H1 (cell line): ENCODE data around the gene CHST8. TPM values are rescaled to one million over a fixed set of nuclear protein-coding genes. Genes with fewer than 3 reads are reported as not detected.

Experiments used
- CTCF ChIA-PET: fragments of 300-600 bp; sonication (Branson Sonifier 250); formaldehyde crosslinking; loops from one replicate; lab custom pipeline; 2021; ENCODE audit not compliant: partially characterized antibody; lab: Charles Lee
- POLR2A ChIA-PET: fragments of 300-600 bp; sonication (Branson Sonifier 250); formaldehyde crosslinking; loops from one replicate; lab custom pipeline; 2021; ENCODE audit warnings: inconsistent platforms; ENCODE audit not compliant: partially characterized antibody; lab: Charles Lee
- DNase-seq, 2 experiments: peaks; one replicate each; pipeline versions ENCODE4 v3.0.0 to v3.0.0-alpha.2; 2010 to 2022; ENCODE audit warnings: low spot score in 2 of 2, low read depth in 1 of 2, mixed read lengths in 1 of 2
- FAIRE-seq: peaks from 2 replicates; lab custom pipeline; 2011; peaks lifted over from hg19 to GRCh38; lab: Jason Lieb, UNC
- H2AFZ ChIP-seq: 2 replicates; pipeline ENCODE4 v1.8.1; 2012; ENCODE audit warnings: low read length, inconsistent platforms
- H2AK5ac ChIP-seq: 2 replicates; pipeline ENCODE4 v1.6.1; 2013; ENCODE audit warnings: low read depth, low read length
- H2BK120ac ChIP-seq: replicated peaks from 2 replicates; pipeline ENCODE3; 2013; ENCODE audit warnings: low read depth, low read length, inconsistent platforms
- H2BK12ac ChIP-seq: 2 replicates; pipeline ENCODE4 v1.6.1; 2013; ENCODE audit warnings: low read depth, low read length
- H2BK15ac ChIP-seq: 2 replicates; pipeline ENCODE4 v1.6.1; 2013; ENCODE audit warnings: low read length
- H2BK20ac ChIP-seq: 2 replicates; pipeline ENCODE4 v1.6.1; 2013; ENCODE audit warnings: low read length
- H2BK5ac ChIP-seq: 2 replicates; pipeline ENCODE4 v1.6.1; 2013; ENCODE audit warnings: low read depth, low read length
- H3K14ac ChIP-seq: 2 replicates; pipeline ENCODE4 v1.6.1; 2013; ENCODE audit warnings: inconsistent platforms; ENCODE audit not compliant: insufficient read length
- H3K18ac ChIP-seq: 2 replicates; pipeline ENCODE4 v1.6.1; 2013; ENCODE audit warnings: low read length; ENCODE audit errors: extremely low read depth
- H3K23ac ChIP-seq: 2 replicates; pipeline ENCODE4 v1.6.1; 2013; ENCODE audit warnings: inconsistent platforms; ENCODE audit not compliant: insufficient read length
- H3K23me2 ChIP-seq: 2 replicates; pipeline ENCODE4 v1.6.1; 2013; ENCODE audit warnings: low read depth, low read length
- H3K27ac ChIP-seq: 2 replicates; pipeline ENCODE4 v1.6.1; 2011; ENCODE audit warnings: low read depth, low read length, inconsistent platforms
- H3K27me3 ChIP-seq, 4 experiments: replicated peaks in 1 of 4; 1 replicate in 1 of 4; 2 replicates in 3 of 4; pipeline versions ENCODE4 v1.6.1 to v1.8.1; 2011 to 2013; ENCODE audit warnings: low read length in 3 of 4, mild to moderate bottlenecking in 3 of 4, inconsistent platforms in 2 of 4, mixed read lengths in 2 of 4, moderate library complexity in 1 of 4; ENCODE audit not compliant: control insufficient read depth in 3 of 4, insufficient read depth in 3 of 4; ENCODE audit errors: extremely low read depth in 1 of 4
- H3K36me3 ChIP-seq, 4 experiments: 2 replicates each; pipeline versions ENCODE4 v1.6.1 to v1.8.1; 2011 to 2013; ENCODE audit warnings: mild to moderate bottlenecking in 4 of 4, low read length in 3 of 4, moderate library complexity in 2 of 4, control low read depth in 1 of 4, inconsistent platforms in 1 of 4; ENCODE audit not compliant: insufficient read depth in 4 of 4, control insufficient read depth in 2 of 4
- H3K4ac ChIP-seq: replicated peaks from 2 replicates; pipeline ENCODE3; 2013; ENCODE audit warnings: low read length, low read depth, mixed read lengths, inconsistent platforms; ENCODE audit not compliant: insufficient read length
- H3K4me1 ChIP-seq, 4 experiments: replicated peaks in 1 of 4; 1 replicate in 1 of 4; 2 replicates in 3 of 4; pipeline versions ENCODE4 v1.6.1 to v1.8.1; 2011 to 2013; ENCODE audit warnings: low read length in 3 of 4, inconsistent platforms in 2 of 4, mixed read lengths in 1 of 4; ENCODE audit not compliant: insufficient read depth in 4 of 4, control insufficient read depth in 3 of 4
- H3K4me2 ChIP-seq, 2 experiments: 2 replicates each; pipeline versions ENCODE4 v1.6.1 to v1.8.1; 2011 to 2013; ENCODE audit warnings: low read depth in 2 of 2, low read length in 2 of 2, control low read depth in 1 of 2, inconsistent platforms in 1 of 2, mild to moderate bottlenecking in 1 of 2; ENCODE audit not compliant: insufficient read depth in 1 of 2
- H3K4me3 ChIP-seq, 4 experiments: fragments of 200-600, 300-600 bp in 1 of 4; sonication (generic), shearing (Covaris generic), sonication (Bioruptor Twin) in 1 of 4; 2 replicates each; pipeline versions ENCODE4 v1.5.1 to v1.8.1; 2011 to 2016; ENCODE audit warnings: low read length in 4 of 4, low read depth in 3 of 4, control low read depth in 2 of 4, inconsistent platforms in 2 of 4, mild to moderate bottlenecking in 2 of 4, mixed read lengths in 1 of 4, moderate library complexity in 1 of 4; ENCODE audit not compliant: insufficient read depth in 2 of 4; ENCODE audit errors: extremely low read depth in 1 of 4
- H3K56ac ChIP-seq: replicated peaks from 2 replicates; pipeline ENCODE3; 2013; ENCODE audit warnings: low read depth, mild to moderate bottlenecking, mixed read lengths, low read length, inconsistent platforms; ENCODE audit not compliant: insufficient read length
- H3K79me1 ChIP-seq: 2 replicates; pipeline ENCODE4 v1.6.1; 2013; ENCODE audit warnings: low read depth, low read length, control low read depth
- H3K79me2 ChIP-seq, 2 experiments: 2 replicates each; pipeline versions ENCODE4 v1.6.1 to v1.8.1; 2012 to 2013; ENCODE audit warnings: low read length in 2 of 2, mild to moderate bottlenecking in 2 of 2, inconsistent platforms in 1 of 2; ENCODE audit not compliant: insufficient read depth in 2 of 2, control insufficient read depth in 1 of 2
- H3K9ac ChIP-seq, 4 experiments: replicated peaks in 1 of 4; 1 replicate in 1 of 4; 2 replicates in 3 of 4; pipeline versions ENCODE4 v1.6.1 to v1.8.1; 2011 to 2013; ENCODE audit warnings: low read depth in 3 of 4, low read length in 3 of 4, control low read depth in 2 of 4, mild to moderate bottlenecking in 2 of 4, moderate library complexity in 2 of 4, inconsistent platforms in 1 of 4; ENCODE audit errors: extremely low read depth in 1 of 4
- H3K9me3 ChIP-seq, 2 experiments: 2 replicates each; pipeline versions ENCODE4 v1.6.1 to v1.8.1; 2012 to 2013; ENCODE audit warnings: mild to moderate bottlenecking in 2 of 2, moderate library complexity in 2 of 2, control low read depth in 1 of 2, inconsistent platforms in 1 of 2, low read depth in 1 of 2, low read length in 1 of 2, mixed read lengths in 1 of 2; ENCODE audit not compliant: insufficient read depth in 2 of 2
- H4K20me1 ChIP-seq, 2 experiments: replicated peaks in 1 of 2; 2 replicates each; pipeline versions ENCODE3 to v1.8.1; 2011 to 2013; ENCODE audit warnings: inconsistent platforms in 2 of 2, low read length in 2 of 2, mild to moderate bottlenecking in 1 of 2; ENCODE audit not compliant: insufficient read depth in 2 of 2, control insufficient read depth in 1 of 2
- H4K5ac ChIP-seq: 2 replicates; pipeline ENCODE4 v1.6.1; 2013; ENCODE audit warnings: low read length, low read depth, mixed read lengths, inconsistent platforms; ENCODE audit not compliant: insufficient read length
- H4K8ac ChIP-seq: 2 replicates; pipeline ENCODE4 v1.8.0; 2013; ENCODE audit warnings: mild to moderate bottlenecking, moderate library complexity, low read length, inconsistent platforms; ENCODE audit not compliant: insufficient read depth; ENCODE audit errors: extremely low read depth
- H4K91ac ChIP-seq: replicated peaks from 2 replicates; pipeline ENCODE3; 2013; ENCODE audit warnings: low read length, mixed read lengths, inconsistent platforms; ENCODE audit not compliant: insufficient read length
- CREB1 ChIP-seq: IDR thresholded peaks from 2 replicates; pipeline ENCODE4 v1.6.1; 2012; ENCODE audit warnings: inconsistent platforms
- JUND ChIP-seq: IDR thresholded peaks from 2 replicates; pipeline ENCODE4 v1.6.1; 2011; ENCODE audit warnings: mild to moderate bottlenecking, improper control_type of control experiment, low read length
- NRF1 ChIP-seq: IDR thresholded peaks from 2 replicates; pipeline ENCODE4 v1.6.1; 2011; ENCODE audit warnings: mild to moderate bottlenecking, low read depth, low read length, improper control_type of control experiment
- RAD21 ChIP-seq, 2 experiments: IDR thresholded peaks in 1 of 2; conservative IDR thresholded peaks in 1 of 2; 2 replicates each; pipeline ENCODE4 v1.6.1; 2011; ENCODE audit warnings: low read depth in 2 of 2, low read length in 2 of 2, improper control_type of control experiment in 1 of 2, inconsistent platforms in 1 of 2, mild to moderate bottlenecking in 1 of 2, moderate library complexity in 1 of 2
- TEAD4 ChIP-seq: IDR thresholded peaks from 2 replicates; pipeline ENCODE4 v1.6.1; 2012; ENCODE audit warnings: low read depth, low read length, inconsistent platforms, mixed read lengths
- WGBS, 2 experiments: shearing (Covaris generic) in 1 of 2; methylation state at CpG; one replicate each; pipeline versions ENCODE4 v1.1.6 to v1.1.7; 2013 to 2015; ENCODE audit warnings: low lambda C conversion rate in 2 of 2, mixed read lengths in 2 of 2, inconsistent platforms in 1 of 2, low coverage in 1 of 2, missing lambda C conversion rate in 1 of 2; ENCODE audit not compliant: insufficient replicate concordance in 2 of 2, insufficient coverage in 1 of 2, insufficient read length in 1 of 2; ENCODE audit errors: extremely low coverage in 1 of 2, missing lambda C conversion rate in 1 of 2; 5-methylcytosine and 5-hydroxymethylcytosine counted together
- polyA plus RNA-seq, 7 experiments: library from polyadenylated mRNA; depleted of rRNA in 3 of 7; stranded (reverse) in 5 of 7; unstranded in 2 of 7; fragments of >200 nt in 5 of 7; fragments of 200-250 nt in 2 of 7; gene quantifications; 1 replicate in 5 of 7; 2 replicates in 1 of 7; 4 replicates in 1 of 7; pipeline versions ENCODE4 v1.2.1 to v1.2.3, GENCODE V29; 2011 to 2013; ENCODE audit warnings: missing spikeins in 2 of 7, mixed read lengths in 2 of 7
- total RNA-seq: library from RNA; stranded (reverse); fragmentation: NEBNext Ultra II Directional; extraction: Animal tissue kit (Norgen Biotek cat#: 25700); gene quantifications from 2 replicates; pipeline ENCODE4 v1.2.1, GENCODE V29; 2021
- TF ChIP-seq, protein P1 (sequence below): IDR thresholded peaks from 2 replicates; pipeline ENCODE4 v1.6.1; 2012; ENCODE audit warnings: inconsistent platforms

The CHST8 gene
- total and polyA plus RNA-seq, 2 of the 8 experiments (the other 6 are each of a cell fraction or from before 2014, with no cell fraction given), result 10.8 to 28.2 TPM

DNA sequence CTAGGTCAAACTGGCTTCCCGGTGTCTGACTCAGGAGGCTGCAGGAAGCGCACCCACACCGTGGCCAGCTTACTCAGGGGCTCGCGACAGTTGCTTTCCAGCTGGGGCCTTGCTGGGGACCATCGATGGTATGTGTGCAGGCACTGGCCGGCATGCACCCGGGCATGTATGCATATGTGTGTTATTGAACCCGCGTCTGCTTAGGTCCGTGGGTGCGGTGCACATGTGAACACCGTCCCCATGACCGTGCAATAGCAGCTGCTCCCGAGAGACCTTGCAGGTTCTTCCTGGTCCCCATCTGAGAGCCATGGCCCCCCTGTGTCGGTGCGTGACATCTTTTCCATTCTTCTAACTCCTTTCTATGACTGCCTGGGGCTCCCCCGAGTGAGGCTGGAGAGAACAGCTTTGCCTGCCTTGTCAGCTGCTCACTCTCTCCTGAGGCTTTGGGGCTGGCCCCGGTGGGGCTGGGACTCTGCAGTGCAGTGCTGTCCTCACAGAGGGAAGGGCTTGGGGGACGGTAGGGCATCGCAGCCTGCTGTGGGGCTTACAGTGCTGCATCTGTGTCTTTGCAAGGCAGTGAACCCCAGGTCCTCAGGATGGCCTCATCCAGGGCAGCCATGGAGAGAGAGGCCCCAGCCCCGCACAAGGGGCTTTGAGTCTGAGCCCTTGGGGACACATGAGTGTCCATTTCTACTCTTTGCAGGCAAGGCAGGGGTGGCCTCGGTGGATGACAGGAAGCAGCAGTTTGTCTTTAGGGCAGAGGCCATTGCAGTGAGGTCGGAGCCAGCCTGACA is 65.1 kb downstream of the CHST8 start:
- Histone ChIP-seq H2BK5ac (no peak overlapping the region), H3K4me2 (no peak overlapping the region), H4K20me1 (peaks cover 7 to 17% of the 10 kb centered on the region in 2 experiments), H3K18ac (no peak overlapping the region), H4K5ac (no peak overlapping the region), H4K8ac (no peak overlapping the region; the same call in 1 of the 2 replicates), H2BK15ac (no peak overlapping the region), H3K4me1 (peaks cover 0 to 14% (median 4%) of the 10 kb centered on the region in 4 experiments; a peak in 4 of 7 replicates), H3K14ac (no peak overlapping the region), H3K79me1 (peaks cover 2% of the 10 kb centered on the region; the same call in 1 of the 2 replicates), H3K36me3 (no peaks in the 10 kb centered on the region), H2BK12ac (0 out of 2 replicates have a peak overlapping the region, but pooled peaks have one; percentile 3), H4K91ac (no peak overlapping the region), H3K4ac (no peak overlapping the region), H3K23ac (no peak overlapping the region), H3K4me3 (no peak overlapping the region), H3K27me3 (no peaks in the 10 kb centered on the region; a peak in 1 of 7 replicates), H2AFZ (no peak overlapping the region), H3K56ac (no peak overlapping the region), H3K9me3 (no peaks in the 10 kb centered on the region), H3K27ac (no peak overlapping the region), H2BK20ac (no peak overlapping the region), H2BK120ac (no peak overlapping the region), H2AK5ac (no peak overlapping the region), H3K79me2 (no peaks in the 10 kb centered on the region), H3K9ac (no peak overlapping the region), H3K23me2 (no peaks in the 10 kb centered on the region)
- ChIA-PET CTCF (interaction anchor here (0.8 to 1.6 kb wide), 7 partner anchors 11 to 288 kb away, joined by 3 to 7 read pairs (median 3); no protein-coding TSS in a partner anchor), POLR2A (interaction anchor here (1.1 to 2.0 kb wide), 2 partner anchors 64 to 164 kb away, joined by 3 to 5 read pairs; no protein-coding TSS in a partner anchor)
- FAIRE-seq (no peak), DNase-seq (no peak)
- WGBS, 2 experiments, result 87% methylated on average over 24 of the region's 24 CpGs; no CpG with 5 or more reads in 1 of the 2 experiments
- TF ChIP-seq RAD21 (IDR thresholded peaks at IDR 0.05 in 1 of 2, conservative IDR thresholded peaks at IDR 0.05 in 1 of 2; ENCODE audit: low read depth in 2 of 2, low read length in 2 of 2), result no peak
- TF ChIP-seq NRF1, result no peak
- TF ChIP-seq TEAD4, result no peak
- TF ChIP-seq CREB1, result no peak
- TF ChIP-seq, protein P1, sequence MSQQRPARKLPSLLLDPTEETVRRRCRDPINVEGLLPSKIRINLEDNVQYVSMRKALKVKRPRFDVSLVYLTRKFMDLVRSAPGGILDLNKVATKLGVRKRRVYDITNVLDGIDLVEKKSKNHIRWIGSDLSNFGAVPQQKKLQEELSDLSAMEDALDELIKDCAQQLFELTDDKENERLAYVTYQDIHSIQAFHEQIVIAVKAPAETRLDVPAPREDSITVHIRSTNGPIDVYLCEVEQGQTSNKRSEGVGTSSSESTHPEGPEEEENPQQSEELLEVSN, result no peak
- no peak for TF ChIP-seq JUND
